ENCODE measurements around the gene TXNDC11.

TXNDC11 gene

DNA sequence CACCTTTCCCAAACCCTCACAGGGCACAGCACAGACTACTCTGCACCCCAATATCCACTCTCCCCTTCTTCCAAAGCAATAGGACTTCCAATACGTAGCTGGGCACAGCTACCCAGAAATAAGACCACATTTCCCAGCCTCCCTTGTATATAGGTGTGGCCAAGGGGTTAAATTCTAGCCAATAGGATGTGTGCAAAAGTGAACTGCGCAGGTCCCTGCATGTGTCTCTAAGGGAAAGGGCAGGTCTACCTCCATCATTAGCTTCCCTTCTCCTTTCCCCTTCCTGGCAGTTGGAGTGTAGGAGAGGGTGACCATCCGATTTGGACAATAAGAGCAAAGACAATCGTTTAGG lies 99.9 kb downstream of the TXNDC11 start:
- no peak for DNase-seq (ENCODE audit: low read depth, low spot score)
- H3K4me3 ChIP-seq (ENCODE audit: low read length): peak overlapping the region; percentile 9; the same call in 1 of the 2 replicates

DNA sequence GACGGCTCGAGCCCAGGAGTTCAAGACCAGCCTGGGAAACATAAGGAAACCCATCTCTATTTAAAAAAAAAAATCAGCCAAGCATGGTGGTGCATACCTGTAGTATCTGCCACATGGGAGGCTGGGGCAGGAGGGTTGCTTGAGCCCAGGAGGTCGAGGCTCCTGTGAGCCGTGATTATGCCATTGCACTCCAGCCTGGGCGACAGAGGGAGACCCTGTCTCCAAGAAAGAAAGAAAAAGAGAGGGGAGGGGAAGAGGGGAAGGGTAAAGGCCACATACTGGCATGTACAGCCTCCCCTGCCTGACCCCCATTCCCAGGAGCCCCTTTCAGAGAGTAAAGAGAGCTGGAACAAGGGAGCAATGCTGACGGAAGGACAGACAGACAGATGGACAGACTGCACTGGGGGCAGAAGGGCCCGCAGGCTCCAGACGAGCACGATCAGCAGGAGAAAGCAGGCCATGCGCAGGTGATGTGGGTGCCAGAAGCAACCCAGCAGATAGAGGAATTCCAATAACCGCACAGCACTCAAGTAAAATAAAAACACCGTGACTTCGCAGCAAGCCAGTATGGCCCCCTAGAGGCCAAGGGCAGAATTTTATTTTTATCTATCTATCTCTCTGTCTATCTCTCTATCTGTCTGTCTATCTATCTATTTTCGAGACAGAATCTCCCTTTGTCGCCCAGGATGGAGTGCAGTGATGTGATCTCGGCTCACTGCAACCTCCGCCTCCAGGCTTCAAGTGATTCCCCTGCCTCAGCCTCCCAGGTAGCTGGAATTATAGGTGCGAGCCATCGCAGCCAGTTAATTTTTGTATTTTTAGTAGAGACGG lies 101.5 kb downstream of the TXNDC11 start:
- no peak for DNase-seq (ENCODE audit: low read depth, low spot score)
- no peak overlapping the region for H3K4me3 ChIP-seq (ENCODE audit: low read length)

DNA sequence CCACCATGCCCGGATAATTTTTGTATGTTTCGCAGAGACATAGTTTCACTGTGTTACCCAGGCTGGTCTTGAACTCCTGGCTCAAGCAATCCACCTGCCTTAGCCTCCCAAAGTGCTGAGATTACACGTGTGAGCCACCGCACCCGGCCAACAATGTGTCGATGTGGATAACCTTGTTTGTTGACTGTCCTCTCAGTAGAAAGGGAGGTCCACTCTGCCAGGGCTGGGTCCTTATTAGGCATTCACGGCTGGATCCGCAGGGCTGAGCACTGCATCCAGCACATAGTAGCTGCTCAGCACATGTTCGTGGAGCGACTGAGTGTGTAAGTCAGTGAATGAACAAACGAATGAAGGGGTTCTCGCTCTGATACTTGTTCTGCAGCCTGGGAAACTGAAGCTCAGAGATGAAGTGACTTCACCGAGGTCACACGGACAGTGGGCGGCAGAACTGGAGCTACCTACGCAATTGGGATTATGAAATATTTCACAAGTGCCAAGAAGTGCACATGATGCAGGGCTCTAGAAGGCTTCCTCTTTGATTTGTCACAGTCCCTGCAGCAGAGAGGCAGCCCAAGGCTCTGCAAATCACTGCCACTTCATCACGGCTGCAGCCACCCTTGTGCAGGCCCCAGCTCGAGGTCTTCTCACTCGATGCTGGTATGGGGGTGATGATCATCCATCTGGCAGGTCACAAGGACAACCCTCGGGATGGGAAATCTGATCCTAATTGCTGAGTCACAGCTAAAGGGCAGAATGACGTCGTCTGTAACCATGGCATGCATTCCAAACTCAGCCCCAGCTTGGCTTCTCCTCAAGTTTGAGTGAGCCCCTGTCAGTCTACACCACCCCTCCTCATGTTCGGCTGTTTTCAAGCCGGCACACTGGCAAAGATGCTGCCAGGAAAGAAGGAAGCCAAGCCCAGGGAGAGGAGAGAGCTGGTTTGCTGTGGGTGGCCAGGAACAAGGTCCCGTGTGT lies 102.4 kb downstream of the TXNDC11 start:
- no peak overlapping the region for H3K4me3 ChIP-seq (ENCODE audit: low read length)
- no peak for DNase-seq (ENCODE audit: low read depth, low spot score)

DNA sequence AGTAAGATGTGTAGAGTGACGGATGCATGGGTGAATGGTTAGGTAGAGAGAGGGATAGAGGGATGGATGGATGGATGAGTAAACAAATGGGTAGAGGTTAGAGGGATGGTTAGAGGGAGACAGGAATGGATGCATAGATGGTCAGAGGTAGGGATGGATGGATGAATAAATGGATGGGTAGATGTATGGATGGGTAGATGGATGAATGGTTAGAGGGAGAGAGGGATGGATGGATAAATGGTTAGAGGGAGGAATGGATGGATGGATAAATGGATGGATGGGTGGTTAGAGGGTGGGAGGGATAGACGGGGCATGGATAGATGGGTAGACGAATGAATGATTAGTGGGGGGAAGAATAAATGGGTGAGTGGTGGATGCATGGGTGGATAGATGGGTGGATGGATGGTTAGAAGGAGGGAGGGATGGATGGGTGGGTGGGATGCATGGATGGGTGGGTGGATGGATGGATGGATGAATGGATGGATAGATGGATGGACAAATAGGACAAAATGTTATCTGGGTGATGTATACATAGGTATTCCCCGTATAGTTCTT lies 103.6 kb downstream of the TXNDC11 start:
- H3K4me3 ChIP-seq (ENCODE audit: low read length): no peak overlapping the region
- no peak for DNase-seq (ENCODE audit: low read depth, low spot score)

DNA sequence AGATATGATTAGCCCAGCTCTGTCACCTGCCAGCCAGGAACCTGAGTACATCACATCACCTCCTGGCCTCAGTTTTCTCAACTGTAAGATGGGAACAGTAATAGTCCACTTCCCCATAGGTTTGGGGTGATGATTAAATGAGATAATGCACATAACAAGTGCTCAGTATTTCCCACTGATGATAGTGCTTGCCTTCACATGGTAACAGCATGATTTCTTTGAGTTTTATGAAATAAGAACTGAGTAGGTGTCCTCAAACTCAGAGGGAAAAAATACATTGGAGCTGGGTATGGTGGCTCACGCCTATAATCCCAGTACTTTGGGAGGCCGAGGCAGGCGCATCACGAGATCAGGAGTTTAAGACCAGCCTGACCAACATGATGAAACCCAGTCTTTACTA lies 104.5 kb downstream of the TXNDC11 start:
- H3K4me3 ChIP-seq (ENCODE audit: low read length): no peak overlapping the region
- DNase-seq (ENCODE audit: low read depth, low spot score): no peak

DNA sequence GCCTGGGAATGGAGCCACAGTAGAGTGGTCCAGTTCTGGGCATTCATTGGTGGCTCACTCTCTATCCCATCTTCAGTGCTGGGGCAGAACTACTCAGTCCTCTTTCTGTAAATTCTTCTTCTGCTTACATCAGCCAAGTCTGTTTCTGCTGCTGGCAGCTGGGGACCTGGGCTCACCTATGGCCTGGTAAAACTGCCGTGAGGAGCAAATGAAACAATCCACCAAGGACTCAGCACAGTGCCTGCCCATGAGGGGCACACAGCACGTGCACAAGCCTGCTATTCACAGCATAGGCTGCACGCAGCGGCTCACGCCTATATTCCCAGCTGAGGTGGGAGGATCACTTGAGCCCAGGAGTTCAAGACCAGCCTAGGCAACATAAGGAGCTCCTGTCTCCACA lies 105.3 kb downstream of the TXNDC11 start:
- H3K4me3 ChIP-seq (ENCODE audit: low read length): no peak overlapping the region
- DNase-seq (ENCODE audit: low read depth, low spot score): no peak

DNA sequence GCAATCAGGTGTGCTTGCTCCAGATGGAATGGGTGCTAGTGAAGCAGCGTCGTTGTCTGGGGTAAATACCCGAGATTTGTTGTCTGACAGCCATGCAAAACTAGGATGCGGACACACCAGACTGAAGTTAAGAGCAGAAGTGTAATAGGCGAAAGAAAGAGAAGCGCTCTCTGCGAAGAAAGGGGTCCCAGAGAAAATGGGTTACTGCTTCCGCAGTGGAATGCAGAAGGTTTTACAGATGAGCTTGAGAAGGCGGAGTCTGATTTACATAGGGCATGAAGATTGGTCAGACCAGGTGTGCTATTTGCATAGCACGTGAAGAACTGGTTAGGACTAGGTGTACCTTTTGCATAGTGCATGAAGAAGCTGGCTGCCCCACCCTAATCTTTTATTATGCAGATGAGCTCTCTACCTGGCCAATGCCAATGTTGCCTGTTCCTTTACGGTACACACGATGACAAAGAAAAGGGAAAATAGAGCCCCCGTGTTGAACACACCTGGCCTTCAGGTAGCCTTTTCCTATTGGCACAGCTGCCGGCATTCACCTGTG lies 106.4 kb downstream of the TXNDC11 start:
- no peak overlapping the region for H3K4me3 ChIP-seq (ENCODE audit: low read length)
- no peak for DNase-seq (ENCODE audit: low read depth, low spot score)

DNA sequence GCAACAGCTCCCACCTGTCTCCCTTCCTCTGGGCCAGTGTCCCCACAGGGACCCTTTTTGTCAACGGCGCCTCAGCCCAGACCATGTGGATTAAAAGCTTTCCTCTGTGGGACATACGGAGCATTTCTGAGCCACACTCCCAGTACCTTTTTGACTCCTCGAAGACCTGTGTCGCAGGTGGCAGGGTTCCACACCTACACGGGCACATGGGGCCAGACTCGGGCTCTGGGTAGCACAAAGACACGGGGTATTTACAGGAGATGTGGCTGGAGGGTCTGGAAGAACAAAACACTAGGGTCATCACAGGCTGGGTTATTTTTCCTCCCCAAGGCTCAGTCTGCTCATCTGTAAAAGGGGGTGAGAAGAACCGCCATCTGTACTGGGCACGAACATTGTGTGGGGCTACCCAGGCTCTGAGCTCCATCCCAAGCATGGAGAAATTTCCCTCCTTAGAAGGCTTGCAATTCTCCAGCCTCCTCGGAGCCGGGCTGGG lies 106.9 kb downstream of the TXNDC11 start:
- no peak overlapping the region for H3K4me3 ChIP-seq (ENCODE audit: low read length)
- DNase-seq (ENCODE audit: low read depth, low spot score): no peak

DNA sequence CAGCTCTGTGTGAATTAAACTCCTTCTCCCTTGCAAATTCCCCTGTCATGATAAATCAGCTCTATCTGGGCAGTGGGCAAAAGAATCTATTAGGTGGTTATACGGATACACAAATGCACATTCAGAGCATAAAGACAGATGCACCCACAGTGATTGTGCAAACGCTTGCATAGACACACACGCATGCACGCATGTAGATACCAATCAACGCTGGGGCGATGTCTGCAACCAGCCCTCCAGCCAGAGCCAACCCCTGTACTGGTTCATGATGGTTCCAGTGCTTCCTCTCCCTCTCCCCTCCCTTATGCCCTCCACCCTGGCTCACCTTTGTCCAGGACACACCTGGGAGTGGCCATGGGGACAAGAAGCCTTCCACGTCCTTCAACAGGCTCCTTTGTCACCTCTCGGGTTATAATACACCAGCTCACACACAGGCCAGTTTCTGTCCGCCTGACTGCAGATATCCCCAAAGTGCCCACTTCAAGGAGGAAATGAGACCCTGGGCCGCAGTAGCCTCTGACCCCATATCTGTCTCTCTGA lies 107.5 kb downstream of the TXNDC11 start:
- no peak overlapping the region for H3K4me3 ChIP-seq (ENCODE audit: low read length)
- DNase-seq (ENCODE audit: low read depth, low spot score): no peak

DNA sequence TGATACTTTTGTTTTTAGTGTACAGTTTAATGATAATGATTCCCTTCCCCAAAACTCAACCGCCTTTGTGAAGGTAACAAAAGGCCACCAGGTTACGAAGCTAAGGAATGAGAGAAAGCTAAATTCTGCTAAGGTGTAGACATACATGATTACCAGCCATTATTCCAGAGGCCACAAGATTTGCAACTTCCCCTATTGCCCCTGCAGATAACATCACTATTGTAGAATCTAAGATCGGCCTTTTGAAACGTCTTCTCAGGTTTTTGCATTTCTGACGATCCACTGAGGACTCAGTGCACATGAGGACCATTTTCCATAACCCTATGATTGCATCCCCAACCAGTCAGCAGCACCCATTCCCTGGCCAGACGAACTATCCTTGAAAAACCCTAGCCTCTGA lies 108.3 kb downstream of the TXNDC11 start:
- DNase-seq (ENCODE audit: low read depth, low spot score): no peak
- no peak overlapping the region for H3K4me3 ChIP-seq (ENCODE audit: low read length)

DNA sequence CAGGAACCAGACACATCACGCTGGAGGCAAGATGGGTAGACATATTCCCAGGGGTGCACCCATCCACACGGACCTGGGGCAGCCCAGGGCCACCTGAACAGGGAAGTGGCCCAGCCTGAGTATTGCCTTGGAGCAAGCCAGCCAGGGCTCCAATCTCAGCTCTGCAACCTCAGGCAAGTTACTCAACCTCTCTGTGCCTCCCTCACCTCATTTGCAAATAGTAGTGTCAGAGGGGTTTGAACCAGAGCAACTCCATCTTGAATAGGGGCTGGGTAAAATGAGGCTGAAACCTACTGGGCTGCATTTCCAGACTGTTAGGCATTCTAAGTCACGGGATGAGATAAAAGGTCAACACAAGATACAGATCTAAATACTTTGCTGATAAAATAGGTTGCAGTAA lies 109.5 kb downstream of the TXNDC11 start:
- no peak overlapping the region for H3K4me3 ChIP-seq (ENCODE audit: low read length)
- no peak for DNase-seq (ENCODE audit: low read depth, low spot score)

DNA sequence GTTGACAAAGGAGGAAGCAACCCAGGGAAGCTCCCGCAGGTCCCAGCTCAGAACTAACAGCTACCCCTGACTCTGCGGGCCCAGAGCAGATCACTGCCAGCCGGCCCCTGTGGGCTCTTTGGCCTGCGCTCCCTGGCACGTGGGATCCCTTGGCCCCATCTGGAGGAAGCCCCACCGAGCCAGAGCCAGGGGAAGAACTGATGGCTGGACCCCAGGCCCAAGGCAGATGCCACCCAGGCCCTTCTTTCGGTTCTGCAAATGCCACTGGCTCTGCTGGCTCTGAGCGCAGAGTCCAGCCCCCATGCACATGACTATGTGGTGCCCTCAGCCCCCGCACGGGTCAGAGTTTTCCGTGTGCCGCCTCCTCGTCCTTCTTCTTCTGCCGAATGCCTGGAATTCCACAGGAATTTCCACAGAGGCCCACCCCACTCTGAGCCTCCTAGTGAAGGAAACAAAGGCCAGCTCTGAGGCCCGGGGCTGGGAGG lies 110.2 kb downstream of the TXNDC11 start:
- DNase-seq (ENCODE audit: low read depth, low spot score): no peak
- H3K4me3 ChIP-seq (ENCODE audit: low read length): no peak overlapping the region

DNA sequence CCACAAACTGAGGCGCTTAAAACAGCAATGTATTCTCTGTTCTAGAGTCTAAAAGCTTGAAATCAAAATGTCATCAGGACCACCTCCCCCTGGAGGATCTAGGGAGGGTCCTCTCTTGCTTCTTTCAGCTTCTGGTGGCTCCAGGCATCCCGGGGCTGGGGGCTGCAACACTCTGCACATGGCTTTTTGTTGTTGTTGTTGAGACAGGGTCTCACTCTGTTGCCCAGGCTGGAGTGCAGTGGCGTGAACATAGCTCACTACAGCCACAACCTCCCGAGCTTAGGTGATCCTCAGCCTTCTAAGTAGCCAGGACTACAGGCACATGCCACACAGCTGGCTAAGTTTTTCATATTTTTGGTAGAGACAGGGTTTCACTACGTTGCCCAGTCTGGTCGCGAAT lies 111.4 kb downstream of the TXNDC11 start:
- no peak overlapping the region for H3K4me3 ChIP-seq (ENCODE audit: low read length)
- no peak for DNase-seq (ENCODE audit: low read depth, low spot score)

DNA sequence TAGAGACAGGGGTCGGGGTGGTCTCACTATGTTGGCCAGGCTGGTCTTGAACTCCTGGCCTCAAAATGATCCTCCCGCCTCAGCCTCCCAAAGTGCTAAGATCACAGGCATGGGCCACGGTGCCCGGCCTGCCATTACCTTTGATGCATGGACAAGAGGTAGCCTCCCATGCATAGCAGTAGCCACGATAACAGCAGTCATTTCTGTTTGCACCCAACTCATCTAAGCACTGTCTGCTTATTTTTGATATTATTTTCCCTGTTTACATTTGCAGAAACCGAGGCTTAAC lies 111.9 kb downstream of the TXNDC11 start:
- no peak overlapping the region for H3K4me3 ChIP-seq (ENCODE audit: low read length)
- DNase-seq (ENCODE audit: low read depth, low spot score): no peak

DNA sequence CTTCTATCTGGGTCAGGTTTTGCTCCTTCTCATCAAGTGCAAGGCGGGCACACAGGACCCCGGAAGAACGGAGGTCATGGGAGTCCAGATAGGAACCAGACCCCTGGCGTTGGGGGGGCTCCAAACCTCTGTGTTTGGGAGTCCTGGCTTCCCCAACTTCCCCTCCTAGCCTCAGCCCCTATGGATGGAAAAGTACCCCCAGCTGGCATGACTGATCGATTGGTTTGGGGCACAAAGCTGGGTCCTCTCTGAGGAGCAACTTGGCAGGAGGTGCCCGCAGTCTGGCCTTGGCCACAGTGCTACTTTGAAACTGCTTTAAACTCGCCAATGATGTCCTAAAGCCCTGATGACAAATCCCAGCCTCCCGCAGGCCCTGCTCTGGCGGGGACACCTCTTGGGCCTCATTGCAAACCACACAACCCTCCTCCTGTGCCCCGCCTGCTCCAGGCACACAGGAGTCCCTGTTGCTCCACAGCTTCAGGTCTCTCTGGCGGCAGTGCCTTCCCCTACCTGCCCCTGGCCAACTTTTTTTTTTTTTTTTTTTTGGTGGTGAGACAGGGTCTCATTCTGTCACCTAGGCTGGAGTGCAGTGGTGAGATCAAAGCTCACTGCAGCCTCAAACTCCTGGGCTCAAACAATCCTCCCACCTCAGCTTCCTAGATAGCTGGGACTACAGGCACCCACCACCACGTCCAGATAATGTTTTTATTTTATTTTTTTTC lies 112.5 kb downstream of the TXNDC11 start:
- no peak for DNase-seq (ENCODE audit: low read depth, low spot score)
- no peak overlapping the region for H3K4me3 ChIP-seq (ENCODE audit: low read length)
